Neutrophil (primary cell): Measurements from ENCODE around the gene ITGA3.

Source experiments
- H3K27ac ChIP-seq: fragments of 200-600 bp; sonication (generic); 2 replicates; pipeline ENCODE4 v1.5.1; 2016; ENCODE audit warnings: mild to moderate bottlenecking, moderate library complexity
- H3K27me3 ChIP-seq: fragments of 200-600 bp; sonication (generic); 2 replicates; pipeline ENCODE4 v1.6.0; 2016; ENCODE audit warnings: mild to moderate bottlenecking
- H3K36me3 ChIP-seq: fragments of 200-600 bp; sonication (generic); 2 replicates; pipeline ENCODE4 v1.5.1; 2017
- H3K4me1 ChIP-seq, 2 experiments: fragments of 200-600 bp in 1 of 2; sonication (generic) in 1 of 2; 1 replicate in 1 of 2; 2 replicates in 1 of 2; pipeline versions ENCODE4 v1.5.1 to v1.6.1; 2013 to 2016; ENCODE audit warnings: low read depth in 1 of 2, low read length in 1 of 2, mild to moderate bottlenecking in 1 of 2, moderate library complexity in 1 of 2; ENCODE audit not compliant: control insufficient read depth in 1 of 2, insufficient read depth in 1 of 2
- H3K4me3 ChIP-seq, 2 experiments: fragments of 200-600 bp in 1 of 2; sonication (generic) in 1 of 2; 1 replicate in 1 of 2; 2 replicates in 1 of 2; pipeline ENCODE4 v1.5.1; 2013 to 2016; ENCODE audit warnings: low read depth in 1 of 2, low read length in 1 of 2, mild to moderate bottlenecking in 1 of 2, moderate library complexity in 1 of 2
- H3K9me3 ChIP-seq: fragments of 200-600 bp; sonication (generic); 2 replicates; pipeline ENCODE4 v1.5.1; 2016
- TF ChIP-seq, protein P1 (sequence below): fragments of 200-600 bp; sonication (generic); IDR thresholded peaks from 2 replicates; pipeline ENCODE4 v1.5.1; 2016; ENCODE audit warnings: antibody characterized with exemption

The ITGA3 gene

GRCh38 chr17:50067996-50068395 lies 12.1 kb downstream of the ITGA3 start:
- peaks cover 31% of the 10 kb centered on the region for H3K27me3 ChIP-seq
- TF ChIP-seq, protein P1, sequence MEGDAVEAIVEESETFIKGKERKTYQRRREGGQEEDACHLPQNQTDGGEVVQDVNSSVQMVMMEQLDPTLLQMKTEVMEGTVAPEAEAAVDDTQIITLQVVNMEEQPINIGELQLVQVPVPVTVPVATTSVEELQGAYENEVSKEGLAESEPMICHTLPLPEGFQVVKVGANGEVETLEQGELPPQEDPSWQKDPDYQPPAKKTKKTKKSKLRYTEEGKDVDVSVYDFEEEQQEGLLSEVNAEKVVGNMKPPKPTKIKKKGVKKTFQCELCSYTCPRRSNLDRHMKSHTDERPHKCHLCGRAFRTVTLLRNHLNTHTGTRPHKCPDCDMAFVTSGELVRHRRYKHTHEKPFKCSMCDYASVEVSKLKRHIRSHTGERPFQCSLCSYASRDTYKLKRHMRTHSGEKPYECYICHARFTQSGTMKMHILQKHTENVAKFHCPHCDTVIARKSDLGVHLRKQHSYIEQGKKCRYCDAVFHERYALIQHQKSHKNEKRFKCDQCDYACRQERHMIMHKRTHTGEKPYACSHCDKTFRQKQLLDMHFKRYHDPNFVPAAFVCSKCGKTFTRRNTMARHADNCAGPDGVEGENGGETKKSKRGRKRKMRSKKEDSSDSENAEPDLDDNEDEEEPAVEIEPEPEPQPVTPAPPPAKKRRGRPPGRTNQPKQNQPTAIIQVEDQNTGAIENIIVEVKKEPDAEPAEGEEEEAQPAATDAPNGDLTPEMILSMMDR = no peak
- H3K9me3 ChIP-seq = no peaks in the 10 kb centered on the region
- no peaks in the 10 kb centered on the region for H3K4me1 ChIP-seq
- H3K27ac ChIP-seq = no peak overlapping the region
- no peak overlapping the region for H3K4me3 ChIP-seq
- H3K36me3 ChIP-seq = no peaks in the 10 kb centered on the region

DNA sequence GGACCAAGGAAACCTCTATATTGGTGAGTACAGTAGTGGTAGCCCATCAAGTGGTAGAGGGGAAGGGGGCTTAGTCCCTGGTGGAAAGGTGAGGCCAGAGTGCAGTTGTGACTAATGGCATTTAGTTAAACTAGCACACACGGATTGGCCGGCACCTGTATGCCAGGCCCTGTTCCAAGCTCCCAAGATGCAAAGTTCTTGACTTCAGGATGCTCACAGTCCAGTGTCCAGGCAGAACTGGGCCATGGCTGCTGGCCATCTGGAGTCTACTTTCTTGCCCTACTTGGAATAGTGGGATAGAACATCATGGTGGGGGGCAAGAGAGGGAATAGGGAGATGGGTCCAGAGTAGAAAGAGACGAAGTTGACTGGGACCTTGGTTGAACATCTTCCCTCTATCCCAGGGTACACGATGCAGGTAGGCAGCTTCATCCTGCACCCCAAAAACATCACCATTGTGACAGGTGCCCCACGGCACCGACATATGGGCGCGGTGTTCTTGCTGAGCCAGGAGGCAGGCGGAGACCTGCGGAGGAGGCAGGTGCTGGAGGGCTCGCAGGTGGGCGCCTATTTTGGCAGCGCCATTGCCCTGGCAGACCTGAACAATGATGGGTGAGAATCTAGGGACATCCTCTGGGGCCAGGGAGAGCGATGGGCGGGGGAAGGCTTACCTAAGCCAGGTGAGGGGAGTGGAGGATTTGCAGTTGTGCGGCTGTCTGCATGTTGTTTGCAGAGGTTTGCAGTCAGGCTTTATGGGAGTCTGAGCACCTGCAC lies 15.2 kb downstream of the ITGA3 start:
- TF ChIP-seq, protein P1 = no peak
- Histone ChIP-seq H3K27me3 (peaks cover 6% of the 10 kb centered on the region), H3K4me1 (no peaks in the 10 kb centered on the region), H3K27ac (no peak overlapping the region), H3K36me3 (no peaks in the 10 kb centered on the region), H3K9me3 (no peaks in the 10 kb centered on the region), H3K4me3 (no peak overlapping the region)

GRCh38 chr17:50071692-50072091 lies 15.8 kb downstream of the ITGA3 start:
- no peaks in the 10 kb centered on the region for H3K36me3 ChIP-seq

DNA sequence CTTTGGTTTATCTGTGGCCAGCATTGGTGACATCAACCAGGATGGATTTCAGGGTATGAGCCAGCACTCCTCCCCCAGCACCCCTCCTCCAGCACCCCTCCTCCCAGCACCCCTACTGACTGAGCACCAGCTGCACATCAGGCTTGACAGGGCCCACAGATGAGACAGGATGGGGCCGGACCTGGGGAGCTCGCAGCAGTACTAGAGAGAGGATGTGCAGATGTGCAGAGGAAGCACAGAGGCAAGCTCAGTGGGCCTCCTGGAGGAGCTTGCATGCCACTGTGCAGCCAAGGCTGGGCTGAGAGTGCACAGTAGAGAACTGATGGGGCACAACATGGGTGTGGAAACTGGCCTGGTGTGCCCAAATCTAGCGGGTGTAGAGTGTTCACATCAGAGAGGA lies 16.2 kb downstream of the ITGA3 start:
- Histone ChIP-seq H3K9me3 (no peaks in the 10 kb centered on the region), H3K4me3 (no peak overlapping the region), H3K4me1 (no peaks in the 10 kb centered on the region), H3K36me3 (no peaks in the 10 kb centered on the region), H3K27me3 (peaks cover 6% of the 10 kb centered on the region), H3K27ac (no peak overlapping the region)
- TF ChIP-seq, protein P1 = no peak

More at GRCh38 chr17:50071692-50072091, 15.8 kb downstream of the ITGA3 start:
- H3K9me3 ChIP-seq = no peaks in the 10 kb centered on the region
- no peak overlapping the region for H3K27ac ChIP-seq
- TF ChIP-seq, protein P1 = no peak
- H3K4me3 ChIP-seq = no peak overlapping the region
- no peaks in the 10 kb centered on the region for H3K4me1 ChIP-seq
- peaks cover 6% of the 10 kb centered on the region for H3K27me3 ChIP-seq

- TF ChIP-seq, protein P1 = no peak
- Histone ChIP-seq H3K36me3 (no peaks in the 10 kb centered on the region), H3K9me3 (no peaks in the 10 kb centered on the region), H3K27ac (no peak overlapping the region), H3K4me1 (no peaks in the 10 kb centered on the region), H3K27me3 (peaks cover 6% of the 10 kb centered on the region), H3K4me3 (no peak overlapping the region)
These were observed 17.0 kb downstream of the ITGA3 start for GRCh38 chr17:50072925-50073324.
